AML-193 (cell line): ENCODE results near the gene MID1IP1.

Source experiments
- DNase-seq, 2 experiments: peaks; one replicate each; lab custom pipeline; 2025; lab: John Stamatoyannopoulos, UW

MID1IP1 gene

GRCh38 chrX:38816155-38816554 is 14.9 kb downstream of the MID1IP1 start:
- no peak for DNase-seq

- no peak for DNase-seq
Measured at GRCh38 chrX:38817004-38817703, 15.9 kb downstream of the MID1IP1 start.

GRCh38 chrX:38819163-38819562 is 17.9 kb downstream of the MID1IP1 start:
- DNase-seq, result no peak

- no peak for DNase-seq
Measured at GRCh38 chrX:38819709-38820108, 18.4 kb downstream of the MID1IP1 start.

GRCh38 chrX:38820751-38821150 is 19.5 kb downstream of the MID1IP1 start:
- no peak for DNase-seq

GRCh38 chrX:38824176-38824575 is 22.9 kb downstream of the MID1IP1 start:
- DNase-seq, result no peak

GRCh38 chrX:38831949-38832348 is 30.7 kb downstream of the MID1IP1 start:
- no peak for DNase-seq

GRCh38 chrX:38837389-38837788 is 36.1 kb downstream of the MID1IP1 start:
- no peak for DNase-seq

GRCh38 chrX:38839277-38839676 is 38.0 kb downstream of the MID1IP1 start:
- no peak for DNase-seq

- no peak for DNase-seq
Measured at GRCh38 chrX:38839944-38840343, 38.7 kb downstream of the MID1IP1 start.

- DNase-seq, result no peak
Measured at GRCh38 chrX:38841750-38842149, 40.5 kb downstream of the MID1IP1 start.

- DNase-seq, result no peak
Measured at GRCh38 chrX:38845426-38845825, 44.2 kb downstream of the MID1IP1 start.

- DNase-seq, result no peak
Measured at GRCh38 chrX:38847206-38847902, 46.1 kb downstream of the MID1IP1 start.

- DNase-seq, result no peak
Measured at GRCh38 chrX:38847903-38848230, 46.6 kb downstream of the MID1IP1 start.

GRCh38 chrX:38848671-38849455 is 47.6 kb downstream of the MID1IP1 start:
- DNase-seq, result no peak

- DNase-seq, result no peak
Measured at GRCh38 chrX:38850807-38851544, 49.7 kb downstream of the MID1IP1 start.

GRCh38 chrX:38854305-38854704 is 53.0 kb downstream of the MID1IP1 start:
- no peak for DNase-seq
